ENCODE measurements around the gene CXCL10.

DNA sequence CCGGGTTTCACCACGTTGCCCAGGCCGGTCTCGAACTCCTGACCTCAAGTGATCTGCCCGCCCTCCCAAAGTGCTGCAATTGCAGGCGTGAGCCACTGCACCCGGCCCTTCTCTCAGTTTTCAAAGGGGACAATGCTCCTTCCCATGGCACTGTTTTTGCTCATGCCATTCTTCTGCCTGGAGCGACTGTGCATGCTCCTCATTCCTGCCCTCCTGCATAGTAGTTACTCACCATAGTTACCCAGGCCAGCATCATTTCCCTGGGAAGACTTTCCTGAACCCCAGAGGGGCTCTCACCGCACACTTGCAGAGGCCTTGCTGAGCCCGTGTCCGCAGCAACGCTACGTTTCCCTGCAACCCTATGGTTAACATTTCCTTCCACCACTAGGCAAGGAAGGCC, 12.7 kb downstream of the CXCL10 start:
- TF ChIP-seq, protein P1, sequence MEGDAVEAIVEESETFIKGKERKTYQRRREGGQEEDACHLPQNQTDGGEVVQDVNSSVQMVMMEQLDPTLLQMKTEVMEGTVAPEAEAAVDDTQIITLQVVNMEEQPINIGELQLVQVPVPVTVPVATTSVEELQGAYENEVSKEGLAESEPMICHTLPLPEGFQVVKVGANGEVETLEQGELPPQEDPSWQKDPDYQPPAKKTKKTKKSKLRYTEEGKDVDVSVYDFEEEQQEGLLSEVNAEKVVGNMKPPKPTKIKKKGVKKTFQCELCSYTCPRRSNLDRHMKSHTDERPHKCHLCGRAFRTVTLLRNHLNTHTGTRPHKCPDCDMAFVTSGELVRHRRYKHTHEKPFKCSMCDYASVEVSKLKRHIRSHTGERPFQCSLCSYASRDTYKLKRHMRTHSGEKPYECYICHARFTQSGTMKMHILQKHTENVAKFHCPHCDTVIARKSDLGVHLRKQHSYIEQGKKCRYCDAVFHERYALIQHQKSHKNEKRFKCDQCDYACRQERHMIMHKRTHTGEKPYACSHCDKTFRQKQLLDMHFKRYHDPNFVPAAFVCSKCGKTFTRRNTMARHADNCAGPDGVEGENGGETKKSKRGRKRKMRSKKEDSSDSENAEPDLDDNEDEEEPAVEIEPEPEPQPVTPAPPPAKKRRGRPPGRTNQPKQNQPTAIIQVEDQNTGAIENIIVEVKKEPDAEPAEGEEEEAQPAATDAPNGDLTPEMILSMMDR (IDR thresholded peaks at IDR 0.05) = no peak
- TF ChIP-seq POLR2A (IDR thresholded peaks at IDR 0.05) (no peak), EP300 (IDR thresholded peaks at IDR 0.05) (no peak)

All from suprapubic skin (tissue), 3 donors.